ENCODE results near the gene FBXO31. TPM values are rescaled to one million over a fixed set of nuclear protein-coding genes. Genes with fewer than 3 reads are reported as not detected.
"Not testable (repeated sequence)": the region's sequence is repeated elsewhere in the genome, so short reads cannot be mapped to it uniquely, and the experiment has no call there.

The FBXO31 gene
- total RNA-seq, 1 donor from 2014 or later = 93.3 TPM

- Histone ChIP-seq H3K4me3 (no peak overlapping the region), H3K9me3 (no peaks in the 10 kb centered on the region), H3K27ac (no peak overlapping the region), H3K36me3 (no peaks in the 10 kb centered on the region), H3K4me1 (peaks cover 63% of the 10 kb centered on the region), H3K27me3 (no peaks in the 10 kb centered on the region)
- TF ChIP-seq POLR2A (IDR thresholded peaks at IDR 0.05) = no peak
- no peak for TF ChIP-seq POLR2AphosphoS5 (IDR thresholded peaks at IDR 0.05; ENCODE audit: insufficient read depth in 1 of 2, low read depth in 1 of 2)
- no peak for TF ChIP-seq CTCF (IDR thresholded peaks at IDR 0.05)
- DNase-seq (ENCODE audit: extremely low spot score in 2 of 2) = no peak
- intact Hi-C loops (cut with DNase I) = no loop called here
Observed at GRCh38 chr16:87365021-87365713, 18.4 kb downstream of the FBXO31 start.

GRCh38 chr16:87363771-87364455 lies 19.7 kb downstream of the FBXO31 start:
- no peak for TF ChIP-seq POLR2A (IDR thresholded peaks at IDR 0.05)
- no peak for TF ChIP-seq CTCF (IDR thresholded peaks at IDR 0.05)
- peak; percentile 19 to 51 for TF ChIP-seq POLR2AphosphoS5 (IDR thresholded peaks at IDR 0.05; ENCODE audit: insufficient read depth in 1 of 2, low read depth in 1 of 2)
- intact Hi-C loops (cut with DNase I) = no loop called here
- peaks cover 0 to 12% of the 10 kb centered on the region in 2 donors for H3K36me3 ChIP-seq
- H3K4me3 ChIP-seq = no peak overlapping the region
- no peaks in the 10 kb centered on the region for H3K9me3 ChIP-seq
- no peaks in the 10 kb centered on the region for H3K27me3 ChIP-seq
- DNase-seq (ENCODE audit: extremely low spot score in 2 of 2) = no peak
- peak overlapping the region; percentile 75 for H3K27ac ChIP-seq
- H3K4me1 ChIP-seq = peaks cover 53% of the 10 kb centered on the region

GRCh38 chr16:87362828-87363559 lies 20.6 kb downstream of the FBXO31 start:
- Histone ChIP-seq H3K4me1 (peaks cover 44% of the 10 kb centered on the region), H3K27ac (peak overlapping the region; percentile 75), H3K36me3 (peaks cover 0 to 21% of the 10 kb centered on the region in 2 donors)
- H3K27me3 ChIP-seq; intact Hi-C loops (cut with DNase I); H3K4me3 ChIP-seq; DNase-seq (ENCODE audit: extremely low spot score in 2 of 2); H3K9me3 ChIP-seq: not testable (repeated sequence)

- Histone ChIP-seq H3K4me3 (no peak overlapping the region), H3K36me3 (peaks cover 0 to 22% of the 10 kb centered on the region in 2 donors), H3K9me3 (no peaks in the 10 kb centered on the region), H3K4me1 (peaks cover 37% of the 10 kb centered on the region), H3K27me3 (no peaks in the 10 kb centered on the region), H3K27ac (no peak overlapping the region)
- intact Hi-C loops (cut with DNase I) = no loop called here
- DNase-seq (ENCODE audit: extremely low spot score in 2 of 2) = no peak
- no peak for TF ChIP-seq POLR2AphosphoS5 (IDR thresholded peaks at IDR 0.05; ENCODE audit: insufficient read depth in 1 of 2, low read depth in 1 of 2)
- TF ChIP-seq POLR2A (IDR thresholded peaks at IDR 0.05) = no peak
- no peak for TF ChIP-seq CTCF (IDR thresholded peaks at IDR 0.05)
Observed at GRCh38 chr16:87361916-87362619, 21.5 kb downstream of the FBXO31 start.
